CD4-positive, alpha-beta T cell treated with Interleukin-15 for 1 hour (primary cell): ENCODE measurements around the gene SCGB1A1.
"Not testable (repeated sequence)": the region's sequence is repeated elsewhere in the genome, so short reads cannot be mapped to it uniquely, and the experiment has no call there.

Source experiments
- DNase-seq: peaks from one replicate; pipeline ENCODE4 v3.0.0-alpha.2; 2020

Gene SCGB1A1

GRCh38 chr11:62423012-62423411, 4.2 kb downstream of the SCGB1A1 start:
- DNase-seq, result no peak

- DNase-seq, result no peak
Measured at GRCh38 chr11:62427630-62428233, 8.9 kb downstream of the SCGB1A1 start.

GRCh38 chr11:62428871-62429560, 10.2 kb downstream of the SCGB1A1 start:
- no peak for DNase-seq

- DNase-seq, result no peak
Measured at GRCh38 chr11:62430425-62430824, 11.6 kb downstream of the SCGB1A1 start.

- DNase-seq, result no peak
Measured at GRCh38 chr11:62431171-62431901, 12.5 kb downstream of the SCGB1A1 start.

- DNase-seq, result no peak
Measured at GRCh38 chr11:62432695-62433094, 13.9 kb downstream of the SCGB1A1 start.

GRCh38 chr11:62433141-62433903, 14.5 kb downstream of the SCGB1A1 start:
- no peak for DNase-seq

- DNase-seq, result no peak
Measured at GRCh38 chr11:62433904-62434276, 15.1 kb downstream of the SCGB1A1 start.

- DNase-seq, result no peak
Measured at GRCh38 chr11:62435846-62436660, 17.2 kb downstream of the SCGB1A1 start.

GRCh38 chr11:62437616-62438015, 18.8 kb downstream of the SCGB1A1 start:
- DNase-seq, result no peak

- no peak for DNase-seq
Measured at GRCh38 chr11:62438641-62439040, 19.8 kb downstream of the SCGB1A1 start.

GRCh38 chr11:62439785-62440602, 21.2 kb downstream of the SCGB1A1 start:
- DNase-seq, result no peak

- peak; percentile 39 for DNase-seq
Measured at GRCh38 chr11:62443390-62444235, 24.8 kb downstream of the SCGB1A1 start.

GRCh38 chr11:62444236-62444833, 25.5 kb downstream of the SCGB1A1 start:
- DNase-seq, result peak; percentile 66

GRCh38 chr11:62444835-62445234, 26.0 kb downstream of the SCGB1A1 start:
- DNase-seq, result no peak

- DNase-seq, result no peak
Measured at GRCh38 chr11:62445314-62445740, 26.5 kb downstream of the SCGB1A1 start.

- DNase-seq, result no peak
Measured at GRCh38 chr11:62446091-62446490, 27.3 kb downstream of the SCGB1A1 start.

GRCh38 chr11:62449451-62449851, 30.6 kb downstream of the SCGB1A1 start:
- DNase-seq, result no peak

GRCh38 chr11:62449912-62450311, 31.1 kb downstream of the SCGB1A1 start:
- not testable (repeated sequence) for DNase-seq
